NOMO-1 (cell line): ENCODE measurements around the gene WWOX.
"Not testable (repeated sequence)": the region's sequence is repeated elsewhere in the genome, so short reads cannot be mapped to it uniquely, and the experiment has no call there.

Experiments
- DNase-seq, 2 experiments: peaks; one replicate each; lab custom pipeline; 2025; ENCODE audit not compliant: unreplicated experiment in 2 of 2; lab: John Stamatoyannopoulos, UW

The WWOX gene

GRCh38 chr16:78510496-78510895 is 411.0 kb downstream of the WWOX start:
- DNase-seq, result no peak

- DNase-seq, result peak; percentile 18 to 52
Measured at GRCh38 chr16:78513838-78514237, 414.4 kb downstream of the WWOX start.

- not testable (repeated sequence) for DNase-seq
Measured at GRCh38 chr16:78514888-78515287, 415.4 kb downstream of the WWOX start.

- DNase-seq, result no peak
Measured at GRCh38 chr16:78515421-78515820, 416.0 kb downstream of the WWOX start.

- no peak for DNase-seq
Measured at GRCh38 chr16:78516006-78516736, 416.7 kb downstream of the WWOX start.

DNA sequence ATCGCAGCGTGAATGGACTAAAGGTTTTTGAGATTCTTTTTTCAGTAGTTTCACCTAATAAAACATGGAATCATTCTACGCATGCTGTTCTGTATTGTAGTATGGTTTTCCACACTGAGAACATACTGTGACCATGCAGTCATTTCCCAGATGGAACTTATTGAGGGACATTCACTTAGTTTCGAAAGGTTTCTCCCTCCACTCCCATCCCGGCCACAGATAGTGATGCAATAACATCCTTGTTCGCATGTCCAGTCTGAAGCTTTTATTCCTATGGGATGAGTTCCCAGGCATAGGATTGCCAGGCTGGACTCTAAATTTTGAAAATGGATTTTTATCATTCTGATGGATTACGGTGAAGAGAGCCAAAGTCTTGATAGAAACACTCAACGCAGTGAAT is 420.4 kb downstream of the WWOX start:
- DNase-seq, result no peak

DNA sequence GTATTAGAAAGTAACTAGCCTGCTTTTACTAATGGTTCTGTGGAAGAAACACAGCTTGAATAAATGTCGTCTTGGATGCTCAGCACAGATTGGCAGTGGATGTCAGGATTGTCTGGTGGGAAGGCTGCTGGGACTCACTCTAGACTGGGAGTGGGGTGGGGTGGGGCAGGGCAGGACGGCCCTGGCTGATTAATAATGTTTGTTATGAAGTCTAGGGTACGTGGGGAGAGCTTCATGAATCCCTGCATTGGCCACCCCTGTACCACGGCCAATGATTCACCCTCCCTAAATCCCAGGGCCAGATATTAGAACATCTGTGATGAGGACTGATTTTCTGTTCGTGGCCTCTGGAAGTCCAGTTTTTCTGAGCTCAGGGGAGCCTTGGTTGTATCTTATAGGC is 421.0 kb downstream of the WWOX start:
- no peak for DNase-seq

DNA sequence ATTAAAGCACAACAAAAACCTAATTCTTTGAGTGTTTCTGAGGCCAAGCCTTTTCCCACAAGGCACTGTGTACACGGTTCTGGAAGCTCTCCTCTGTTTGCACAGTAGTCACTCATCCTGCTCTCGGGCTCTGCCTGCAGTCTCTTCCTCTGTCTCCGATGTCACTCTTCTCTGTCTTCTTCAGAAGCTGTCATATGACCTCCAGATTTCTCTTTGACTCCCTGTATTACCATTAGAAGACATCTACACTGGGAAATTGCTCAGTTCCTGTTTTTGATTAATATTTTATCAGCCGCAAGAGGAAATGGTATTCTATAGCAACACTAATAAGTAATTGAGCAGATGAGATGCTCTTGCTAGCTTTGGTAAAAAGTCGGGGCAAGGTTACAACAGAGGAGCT is 422.9 kb downstream of the WWOX start:
- peak in 1 of 2 experiments; percentile 18 for DNase-seq

DNA sequence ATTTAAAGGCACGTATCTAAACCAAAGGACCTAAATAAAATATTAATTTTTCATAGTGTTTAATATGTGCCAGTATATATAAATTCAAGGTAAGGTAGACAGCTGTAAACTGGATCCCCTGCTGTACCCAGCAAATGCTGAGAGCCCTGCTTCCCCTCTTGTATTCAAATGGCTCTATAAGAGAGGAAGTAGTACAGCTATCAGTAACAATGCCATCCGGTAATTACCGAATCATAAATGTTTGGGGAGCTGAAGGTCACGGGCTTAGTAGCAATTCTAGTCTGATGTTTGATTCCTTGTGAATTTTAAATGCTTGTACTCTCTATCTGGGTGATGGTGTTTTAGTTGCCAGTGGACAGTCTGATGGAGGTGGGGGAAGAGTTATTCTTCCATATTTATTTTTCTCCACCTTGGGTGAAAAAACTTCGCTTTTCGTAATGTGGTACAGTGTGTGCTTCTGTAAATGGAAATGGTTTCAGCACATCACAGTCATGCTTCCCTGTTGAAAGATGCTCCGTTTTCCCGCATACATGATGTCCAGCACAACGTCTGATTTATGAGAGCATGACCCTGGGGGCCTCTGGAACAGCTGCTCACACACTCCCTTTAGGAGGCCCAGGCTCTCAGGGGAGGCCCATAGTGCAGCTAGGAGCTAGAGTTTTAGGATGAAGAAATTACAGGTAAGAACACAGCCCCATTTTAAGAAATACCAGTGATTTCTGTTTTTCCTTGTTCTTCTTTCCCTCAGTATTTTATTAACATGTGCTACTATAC is 423.9 kb downstream of the WWOX start:
- DNase-seq, result peak; percentile 55 to 89

DNA sequence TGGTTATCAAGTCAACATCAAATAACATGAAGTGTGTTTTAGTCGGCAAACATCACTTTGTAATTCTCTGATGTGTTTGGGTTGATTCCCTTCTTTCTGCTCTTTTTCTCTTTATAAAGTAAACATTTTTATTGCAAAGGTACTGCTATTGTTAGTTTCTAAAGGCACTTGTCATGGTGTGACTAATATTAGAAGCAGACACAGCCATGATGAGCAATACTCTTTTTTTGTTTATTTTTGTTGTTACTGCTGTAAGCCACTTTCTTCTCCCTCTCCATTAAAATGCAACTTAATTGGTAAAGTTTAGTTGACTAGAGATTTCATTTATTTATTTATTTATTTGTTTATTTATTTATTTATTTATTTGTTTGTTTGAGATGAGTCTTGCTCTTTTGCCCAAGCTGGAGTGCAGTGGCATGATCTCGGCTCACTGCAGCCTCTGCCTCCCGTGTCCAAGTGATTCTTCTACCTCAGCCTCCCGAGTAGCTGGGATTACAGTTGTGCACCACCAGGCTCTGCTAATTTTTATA is 424.7 kb downstream of the WWOX start:
- no peak for DNase-seq

DNA sequence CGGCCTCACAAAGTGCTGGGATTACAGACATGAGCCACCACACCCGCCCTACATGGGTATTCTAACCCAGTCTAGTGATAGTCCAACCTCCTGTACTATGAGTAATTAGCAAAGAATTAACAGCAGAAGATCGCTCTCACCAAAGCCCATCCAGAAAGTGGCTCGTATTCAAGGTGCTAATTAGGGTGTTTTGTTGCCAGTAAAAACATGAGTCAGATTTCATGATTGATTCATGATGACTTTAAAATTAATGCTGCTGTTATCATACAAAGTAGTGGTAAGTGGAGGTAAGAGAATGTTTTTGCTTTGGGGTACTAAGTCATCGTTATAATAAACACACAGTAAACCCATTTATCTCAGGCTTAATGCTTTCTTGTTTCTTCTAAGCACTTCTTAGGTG is 428.8 kb downstream of the WWOX start:
- DNase-seq, result no peak

- DNase-seq, result no peak
Measured at GRCh38 chr16:78529881-78530280, 430.4 kb downstream of the WWOX start.

GRCh38 chr16:78530283-78530682 is 430.8 kb downstream of the WWOX start:
- no peak for DNase-seq

DNA sequence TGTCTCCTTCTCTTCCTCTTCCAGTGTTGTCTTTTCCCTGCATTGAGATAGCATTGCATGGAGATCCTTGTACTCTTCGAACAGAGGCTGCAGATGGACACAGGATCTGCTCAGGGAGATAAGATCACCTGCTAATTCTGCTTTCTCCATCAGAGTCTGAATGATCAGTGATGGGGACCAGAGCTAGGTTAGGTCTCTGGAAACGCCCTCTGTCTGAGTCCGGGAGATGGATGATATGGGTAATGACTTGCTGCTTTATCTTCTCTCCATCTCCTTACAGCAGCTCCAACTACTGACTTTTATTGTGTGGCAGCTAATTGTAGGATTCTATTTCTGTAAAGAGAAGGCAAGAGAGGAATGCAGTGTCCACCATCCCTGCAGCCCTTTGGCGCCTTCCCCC is 435.6 kb downstream of the WWOX start:
- DNase-seq, result no peak

- no peak for DNase-seq
Measured at GRCh38 chr16:78537511-78537910, 438.1 kb downstream of the WWOX start.

DNA sequence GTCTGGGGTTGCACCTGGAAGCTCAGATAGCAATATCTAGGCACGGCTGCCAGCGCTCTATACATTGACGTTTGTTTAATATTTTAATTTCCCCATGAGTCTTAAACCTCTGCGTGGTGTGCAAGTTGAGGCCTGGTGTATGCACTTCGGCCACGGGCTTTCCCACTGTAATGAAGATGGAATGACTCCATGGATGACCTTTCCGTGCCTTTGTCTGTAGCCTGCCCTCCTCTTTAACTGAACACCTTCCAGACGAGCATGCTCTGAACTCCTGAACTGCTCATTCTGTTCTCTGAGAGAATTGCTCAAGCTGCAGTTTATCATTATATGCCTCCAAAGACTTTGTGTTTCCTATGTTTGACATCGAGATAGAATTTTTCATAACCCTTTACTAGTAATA is 438.8 kb downstream of the WWOX start:
- DNase-seq, result peak in 1 of 2 experiments; percentile 8

- peak; percentile 78 to 96 for DNase-seq
Measured at GRCh38 chr16:78538919-78539318, 439.5 kb downstream of the WWOX start.

GRCh38 chr16:78542419-78542818 is 443.0 kb downstream of the WWOX start:
- DNase-seq, result no peak

- DNase-seq, result peak in 1 of 2 experiments; percentile 6
Measured at GRCh38 chr16:78543023-78543422, 443.6 kb downstream of the WWOX start.

GRCh38 chr16:78549366-78549765 is 449.9 kb downstream of the WWOX start:
- DNase-seq, result no peak

- no peak for DNase-seq
Measured at GRCh38 chr16:78551487-78552085, 452.1 kb downstream of the WWOX start.
